Measurements from ENCODE around the gene DDX52. TPM values are rescaled to one million over a fixed set of nuclear protein-coding genes. Genes with fewer than 3 reads are reported as not detected.
"Not testable (repeated sequence)": the region's sequence is repeated elsewhere in the genome, so short reads cannot be mapped to it uniquely, and the experiment has no call there.

The DDX52 gene
- total RNA-seq, 2 donors from 2014 or later = 10.9 to 20.5 TPM

DNA sequence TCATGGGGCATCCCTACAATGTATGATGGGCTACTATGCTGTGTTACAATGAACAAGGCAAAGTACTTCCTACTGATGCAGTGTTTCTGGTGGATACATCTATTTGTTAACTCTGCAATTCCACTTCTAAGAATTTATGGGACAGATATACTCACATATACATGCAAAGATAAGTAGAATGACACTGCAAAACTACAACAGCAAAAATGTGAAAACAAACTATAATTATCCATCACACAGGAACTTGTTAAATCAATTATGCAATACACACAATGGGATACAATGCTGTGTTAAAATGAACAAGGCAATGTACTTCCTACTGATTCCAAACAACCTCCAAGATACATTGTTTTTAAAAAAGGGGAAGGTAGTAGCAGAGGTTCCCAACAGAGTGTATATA, 3.2 kb downstream of the DDX52 start:
- Histone ChIP-seq H3K27me3 (no peaks in the 10 kb centered on the region), H3K36me3 (replicated peaks in 1 of 2; ENCODE audit: insufficient read depth in 1 of 2, low read depth in 2 of 2) (peaks cover 0 to 1% of the 10 kb centered on the region in 2 donors), H3K4me3 (no peak overlapping the region), H3K4me1 (peaks cover 27% of the 10 kb centered on the region), H3K27ac (no peak overlapping the region), H3K9me3 (no peaks in the 10 kb centered on the region)
- DNase-seq (no peak), ATAC-seq (no peak)
- TF ChIP-seq, protein P1, sequence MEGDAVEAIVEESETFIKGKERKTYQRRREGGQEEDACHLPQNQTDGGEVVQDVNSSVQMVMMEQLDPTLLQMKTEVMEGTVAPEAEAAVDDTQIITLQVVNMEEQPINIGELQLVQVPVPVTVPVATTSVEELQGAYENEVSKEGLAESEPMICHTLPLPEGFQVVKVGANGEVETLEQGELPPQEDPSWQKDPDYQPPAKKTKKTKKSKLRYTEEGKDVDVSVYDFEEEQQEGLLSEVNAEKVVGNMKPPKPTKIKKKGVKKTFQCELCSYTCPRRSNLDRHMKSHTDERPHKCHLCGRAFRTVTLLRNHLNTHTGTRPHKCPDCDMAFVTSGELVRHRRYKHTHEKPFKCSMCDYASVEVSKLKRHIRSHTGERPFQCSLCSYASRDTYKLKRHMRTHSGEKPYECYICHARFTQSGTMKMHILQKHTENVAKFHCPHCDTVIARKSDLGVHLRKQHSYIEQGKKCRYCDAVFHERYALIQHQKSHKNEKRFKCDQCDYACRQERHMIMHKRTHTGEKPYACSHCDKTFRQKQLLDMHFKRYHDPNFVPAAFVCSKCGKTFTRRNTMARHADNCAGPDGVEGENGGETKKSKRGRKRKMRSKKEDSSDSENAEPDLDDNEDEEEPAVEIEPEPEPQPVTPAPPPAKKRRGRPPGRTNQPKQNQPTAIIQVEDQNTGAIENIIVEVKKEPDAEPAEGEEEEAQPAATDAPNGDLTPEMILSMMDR (IDR thresholded peaks at IDR 0.05) = no peak
- no peak for TF ChIP-seq POLR2A (IDR thresholded peaks at IDR 0.05)
- intact Hi-C loops (cut with DNase I) = no loop called here

DNA sequence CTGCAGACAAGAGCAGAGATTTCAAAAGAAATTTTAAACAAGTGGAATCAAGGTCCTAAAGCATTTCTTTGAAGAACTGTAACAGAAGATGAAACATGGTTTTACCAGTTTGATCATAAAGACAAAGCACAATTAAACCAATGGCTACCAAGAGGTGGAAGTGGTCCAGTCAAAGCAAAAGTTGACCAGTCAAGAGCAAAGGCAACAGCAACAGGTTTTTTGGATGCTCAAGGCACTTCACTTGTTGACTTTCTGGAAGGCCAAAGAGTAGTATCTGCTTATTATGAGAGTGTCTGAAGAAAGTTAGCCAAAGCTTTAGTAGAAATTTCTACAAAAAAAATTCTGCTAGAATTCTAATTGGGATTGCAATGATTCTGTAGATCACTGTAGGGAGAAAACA, 5.3 kb downstream of the DDX52 start:
- Histone ChIP-seq H3K27me3 (no peaks in the 10 kb centered on the region), H3K4me3 (no peak overlapping the region)
- no peak for ATAC-seq

DNA sequence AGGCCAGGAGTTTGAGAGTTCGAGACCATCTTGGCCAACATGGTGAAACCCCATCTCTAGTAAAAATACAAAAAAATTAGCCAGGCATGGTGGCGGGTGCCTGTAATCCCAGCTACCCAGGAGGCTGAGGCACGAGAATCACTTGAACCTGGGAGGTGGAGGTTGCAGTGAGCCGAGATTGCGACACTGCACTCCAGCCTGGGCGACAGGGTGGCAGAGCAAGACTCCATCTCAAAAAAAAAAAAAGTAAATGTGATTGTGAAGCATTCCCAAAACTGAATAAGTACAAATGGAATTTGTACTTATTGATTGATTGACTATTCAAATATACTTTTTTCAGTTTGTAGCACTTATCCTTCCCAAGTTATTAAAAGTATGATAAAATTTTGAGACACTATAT, 26.8 kb downstream of the DDX52 start:
- peaks cover 7 to 26% of the 10 kb centered on the region in 2 donors for H3K36me3 ChIP-seq (replicated peaks in 1 of 2; ENCODE audit: insufficient read depth in 1 of 2, low read depth in 2 of 2)
- ATAC-seq = not testable (repeated sequence)

More for the DNA sequence above, 5.3 kb downstream of the DDX52 start:
- TF ChIP-seq, protein P1 (IDR thresholded peaks at IDR 0.05) = no peak
- TF ChIP-seq POLR2A (IDR thresholded peaks at IDR 0.05) = no peak
- Histone ChIP-seq H3K4me1 (peaks cover 13% of the 10 kb centered on the region), H3K36me3 (replicated peaks in 1 of 2; ENCODE audit: insufficient read depth in 1 of 2, low read depth in 2 of 2) (peaks cover 0 to 1% of the 10 kb centered on the region in 2 donors), H3K27ac (no peak overlapping the region), H3K9me3 (no peaks in the 10 kb centered on the region)
- no peak for DNase-seq
- intact Hi-C loops (cut with DNase I) = no loop called here

DNA sequence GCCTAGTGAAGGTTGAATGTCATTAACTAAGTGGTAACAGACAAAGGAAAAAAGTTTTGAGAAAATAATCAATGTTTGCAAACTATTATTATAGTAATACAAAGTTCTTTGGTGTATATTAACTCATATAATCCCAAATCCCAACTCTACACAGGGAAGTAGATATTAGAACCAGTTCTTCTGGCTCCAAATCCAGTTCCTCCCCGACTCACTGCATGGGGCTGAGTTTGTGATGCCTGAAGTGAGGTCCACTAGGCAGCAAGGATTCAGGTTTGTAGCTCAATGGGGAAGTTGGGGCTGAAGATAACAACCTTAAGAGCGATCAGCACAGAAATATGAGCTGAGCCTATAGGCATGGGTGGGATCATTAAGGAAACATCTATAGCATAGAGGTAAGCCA, 28.4 kb downstream of the DDX52 start:
- ATAC-seq (no peak), DNase-seq (no peak)
- intact Hi-C loops (cut with DNase I) = no loop called here
- Histone ChIP-seq H3K4me1 (peaks cover 4% of the 10 kb centered on the region), H3K36me3 (replicated peaks in 1 of 2; ENCODE audit: insufficient read depth in 1 of 2, low read depth in 2 of 2) (peaks cover 7 to 20% of the 10 kb centered on the region in 2 donors), H3K27me3 (no peaks in the 10 kb centered on the region), H3K27ac (no peak overlapping the region), H3K4me3 (no peak overlapping the region), H3K9me3 (no peaks in the 10 kb centered on the region)
- TF ChIP-seq, protein P1 (IDR thresholded peaks at IDR 0.05) = no peak
- TF ChIP-seq POLR2A (IDR thresholded peaks at IDR 0.05) = no peak
- 83 to 86% methylated on average over 2 of the region's 2 CpGs for WGBS, 2 donors

More for the DNA sequence above, 26.8 kb downstream of the DDX52 start:
- H3K4me3 ChIP-seq; intact Hi-C loops (cut with DNase I); DNase-seq; H3K9me3 ChIP-seq; H3K4me1 ChIP-seq; H3K27ac ChIP-seq; H3K27me3 ChIP-seq: not testable (repeated sequence)
- 89 to 93% methylated on average over 6 of the region's 6 CpGs for WGBS, 2 donors

DNA sequence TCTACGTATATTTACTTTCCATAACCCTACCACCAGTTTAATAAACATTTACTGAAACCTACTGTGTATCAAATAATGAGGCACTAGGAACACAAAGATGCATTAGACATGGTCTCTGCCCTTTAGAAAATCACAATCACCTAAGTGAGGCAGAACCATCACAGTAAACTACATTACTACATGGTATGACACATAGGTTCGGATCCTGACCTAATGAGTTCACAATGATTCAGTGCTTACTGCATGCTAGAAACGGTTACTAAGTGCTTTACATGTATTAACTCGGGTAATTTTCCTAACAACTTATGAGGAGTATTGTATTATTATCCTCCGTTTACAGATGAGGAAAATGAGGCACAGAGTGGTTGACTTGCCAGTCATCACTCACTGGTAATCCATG, 28.9 kb downstream of the DDX52 start:
- H3K27me3 ChIP-seq = no peaks in the 10 kb centered on the region
- no peak for TF ChIP-seq POLR2A (IDR thresholded peaks at IDR 0.05)
- TF ChIP-seq, protein P1 (IDR thresholded peaks at IDR 0.05) = no peak
- no peak overlapping the region for H3K27ac ChIP-seq
- peaks cover 7 to 18% of the 10 kb centered on the region in 2 donors for H3K36me3 ChIP-seq (replicated peaks in 1 of 2; ENCODE audit: insufficient read depth in 1 of 2, low read depth in 2 of 2)
- ATAC-seq = no peak
- H3K4me1 ChIP-seq = peaks cover 7% of the 10 kb centered on the region
- H3K4me3 ChIP-seq = no peak overlapping the region
- no peaks in the 10 kb centered on the region for H3K9me3 ChIP-seq
- DNase-seq = no peak
- intact Hi-C loops (cut with DNase I) = no loop called here
- WGBS, 2 donors = 86 to 87% methylated on average over 5 of the region's 5 CpGs

All from body of pancreas (tissue), 4 donors.